Measurements from ENCODE around the gene TMEM53.
A peak's percentile ranks its signal among the peaks of the same experiment; 100 is the strongest.
"Not testable (repeated sequence)": the region's sequence is repeated elsewhere in the genome, so short reads cannot be mapped to it uniquely, and the experiment has no call there.

The TMEM53 gene

GRCh38 chr1:44670751-44671640, 3.3 kb downstream of the TMEM53 start:
- DNase-seq, result no peak
- H3K4me3 ChIP-seq (ENCODE audit: control insufficient read depth in 1 of 7, extremely low read depth in 1 of 7, insufficient read depth in 4 of 7, low read depth in 2 of 7, low read length in 6 of 7), result no peak overlapping the region
- ChIA-PET CTCF (interaction anchor here (1.2 to 4.7 kb wide), 4 partner anchors 8 to 132 kb away, joined by 3 to 25 read pairs (median 7); no protein-coding TSS in a partner anchor), POLR2A (no interaction called here)
- peak overlapping the region in 1 of 2 experiments; percentile 51 for H3K27ac ChIP-seq (ENCODE audit: insufficient read depth in 1 of 2, low read depth in 1 of 2, low read length in 2 of 2, poor library complexity in 1 of 2, severe bottlenecking in 2 of 2)
- H3K36me3 ChIP-seq (ENCODE audit: control insufficient read depth in 4 of 4, insufficient read depth in 4 of 4, low read length in 3 of 4), result peaks cover 0 to 2% (median 0%) of the 10 kb centered on the region in 4 experiments
- WGBS (ENCODE audit: insufficient coverage), result 100% methylated on average over 9 of the region's 10 CpGs
- H3K4me1 ChIP-seq (ENCODE audit: control extremely low read depth in 1 of 4, control insufficient read depth in 4 of 4, insufficient read depth in 4 of 4, low read length in 3 of 4), result peaks cover 18 to 52% (median 40%) of the 10 kb centered on the region in 4 experiments
- no peaks in the 10 kb centered on the region for H3K9me3 ChIP-seq (ENCODE audit: control extremely low read depth in 1 of 5, control insufficient read depth in 4 of 5, insufficient read depth in 2 of 5, low read depth in 1 of 5, low read length in 4 of 5)
- H3K27me3 ChIP-seq (replicated peaks in 2 of 5; ENCODE audit: control insufficient read depth in 4 of 5, insufficient read depth in 5 of 5, low read length in 4 of 5), result no peaks in the 10 kb centered on the region

GRCh38 chr1:44666719-44667118, 7.6 kb downstream of the TMEM53 start:
- H3K36me3 ChIP-seq (ENCODE audit: control insufficient read depth in 4 of 4, insufficient read depth in 4 of 4, low read length in 3 of 4); CTCF ChIA-PET; H3K27me3 ChIP-seq (replicated peaks in 2 of 5; ENCODE audit: control insufficient read depth in 4 of 5, insufficient read depth in 5 of 5, low read length in 4 of 5); H3K4me3 ChIP-seq (ENCODE audit: control insufficient read depth in 1 of 7, extremely low read depth in 1 of 7, insufficient read depth in 4 of 7, low read depth in 2 of 7, low read length in 6 of 7); POLR2A ChIA-PET; DNase-seq; H3K9me3 ChIP-seq (ENCODE audit: control extremely low read depth in 1 of 5, control insufficient read depth in 4 of 5, insufficient read depth in 2 of 5, low read depth in 1 of 5, low read length in 4 of 5); H3K27ac ChIP-seq (ENCODE audit: insufficient read depth in 1 of 2, low read depth in 1 of 2, low read length in 2 of 2, poor library complexity in 1 of 2, severe bottlenecking in 2 of 2): not testable (repeated sequence)
- no CpG with 5 or more reads among the region's 1 CpG for WGBS (ENCODE audit: insufficient coverage)
- peaks cover 1 to 31% (median 26%) of the 10 kb centered on the region in 4 experiments for H3K4me1 ChIP-seq (ENCODE audit: control extremely low read depth in 1 of 4, control insufficient read depth in 4 of 4, insufficient read depth in 4 of 4, low read length in 3 of 4)

GRCh38 chr1:44664730-44665370, 9.4 kb downstream of the TMEM53 start:
- H3K27me3 ChIP-seq (replicated peaks in 2 of 5; ENCODE audit: control insufficient read depth in 4 of 5, insufficient read depth in 5 of 5, low read length in 4 of 5), result no peaks in the 10 kb centered on the region
- peak in 2 of 3 donors; percentile 27 to 35 for DNase-seq
- ChIA-PET POLR2A (no interaction called here), CTCF (interaction anchor here (0.7 to 1.3 kb wide), 3 partner anchors 28 to 65 kb away, joined by 3 read pairs; no protein-coding TSS in a partner anchor)
- H3K36me3 ChIP-seq (ENCODE audit: control insufficient read depth in 4 of 4, insufficient read depth in 4 of 4, low read length in 3 of 4), result peaks cover 0 to 2% (median 0%) of the 10 kb centered on the region in 4 experiments
- 67% methylated on average over 4 of the region's 12 CpGs for WGBS (ENCODE audit: insufficient coverage)
- H3K27ac ChIP-seq (ENCODE audit: insufficient read depth in 1 of 2, low read depth in 1 of 2, low read length in 2 of 2, poor library complexity in 1 of 2, severe bottlenecking in 2 of 2), result no peak overlapping the region
- H3K9me3 ChIP-seq (ENCODE audit: control extremely low read depth in 1 of 5, control insufficient read depth in 4 of 5, insufficient read depth in 2 of 5, low read depth in 1 of 5, low read length in 4 of 5), result no peaks in the 10 kb centered on the region
- H3K4me1 ChIP-seq (ENCODE audit: control extremely low read depth in 1 of 4, control insufficient read depth in 4 of 4, insufficient read depth in 4 of 4, low read length in 3 of 4), result peaks cover 0 to 25% (median 19%) of the 10 kb centered on the region in 4 experiments
- H3K4me3 ChIP-seq (ENCODE audit: control insufficient read depth in 1 of 7, extremely low read depth in 1 of 7, insufficient read depth in 4 of 7, low read depth in 2 of 7, low read length in 6 of 7), result peak overlapping the region in 2 of 7 experiments; percentile 17 to 25

GRCh38 chr1:44663417-44663816, 10.9 kb downstream of the TMEM53 start:
- 92% methylated on average over 5 of the region's 5 CpGs for WGBS (ENCODE audit: insufficient coverage)
- CTCF ChIA-PET, result interaction anchor here (0.7 to 3.2 kb wide), 3 partner anchors 9 to 448 kb away, joined by 3 to 14 read pairs (median 10); no protein-coding TSS in a partner anchor

GRCh38 chr1:44662683-44663030, 11.6 kb downstream of the TMEM53 start:
- Histone ChIP-seq H3K4me3 (ENCODE audit: control insufficient read depth in 1 of 7, extremely low read depth in 1 of 7, insufficient read depth in 4 of 7, low read depth in 2 of 7, low read length in 6 of 7) (no peak overlapping the region), H3K27ac (ENCODE audit: insufficient read depth in 1 of 2, low read depth in 1 of 2, low read length in 2 of 2, poor library complexity in 1 of 2, severe bottlenecking in 2 of 2) (no peak overlapping the region), H3K4me1 (ENCODE audit: control extremely low read depth in 1 of 4, control insufficient read depth in 4 of 4, insufficient read depth in 4 of 4, low read length in 3 of 4) (peaks cover 0 to 25% (median 19%) of the 10 kb centered on the region in 4 experiments), H3K27me3 (replicated peaks in 2 of 5; ENCODE audit: control insufficient read depth in 4 of 5, insufficient read depth in 5 of 5, low read length in 4 of 5) (no peaks in the 10 kb centered on the region), H3K36me3 (ENCODE audit: control insufficient read depth in 4 of 4, insufficient read depth in 4 of 4, low read length in 3 of 4) (peaks cover 0 to 5% (median 3%) of the 10 kb centered on the region in 4 experiments), H3K9me3 (ENCODE audit: control extremely low read depth in 1 of 5, control insufficient read depth in 4 of 5, insufficient read depth in 2 of 5, low read depth in 1 of 5, low read length in 4 of 5) (no peaks in the 10 kb centered on the region)
- CTCF ChIA-PET, result interaction anchor here (1.1 to 3.2 kb wide), 3 partner anchors 9 to 21 kb away, joined by 3 to 14 read pairs (median 10); no protein-coding TSS in a partner anchor
- DNase-seq, result no peak
- POLR2A ChIA-PET, result interaction anchor here (1.2 kb wide), 1 partner anchor 58 kb away, joined by 3 read pairs; no protein-coding TSS in a partner anchor
- WGBS (ENCODE audit: insufficient coverage), result 97% methylated on average over 4 of the region's 5 CpGs

More at GRCh38 chr1:44663417-44663816, 10.9 kb downstream of the TMEM53 start:
- Histone ChIP-seq H3K9me3 (ENCODE audit: control extremely low read depth in 1 of 5, control insufficient read depth in 4 of 5, insufficient read depth in 2 of 5, low read depth in 1 of 5, low read length in 4 of 5) (no peaks in the 10 kb centered on the region), H3K4me1 (ENCODE audit: control extremely low read depth in 1 of 4, control insufficient read depth in 4 of 4, insufficient read depth in 4 of 4, low read length in 3 of 4) (peaks cover 0 to 25% (median 19%) of the 10 kb centered on the region in 4 experiments), H3K4me3 (ENCODE audit: control insufficient read depth in 1 of 7, extremely low read depth in 1 of 7, insufficient read depth in 4 of 7, low read depth in 2 of 7, low read length in 6 of 7) (no peak overlapping the region), H3K27me3 (replicated peaks in 2 of 5; ENCODE audit: control insufficient read depth in 4 of 5, insufficient read depth in 5 of 5, low read length in 4 of 5) (no peaks in the 10 kb centered on the region), H3K36me3 (ENCODE audit: control insufficient read depth in 4 of 4, insufficient read depth in 4 of 4, low read length in 3 of 4) (peaks cover 0 to 5% (median 3%) of the 10 kb centered on the region in 4 experiments), H3K27ac (ENCODE audit: insufficient read depth in 1 of 2, low read depth in 1 of 2, low read length in 2 of 2, poor library complexity in 1 of 2, severe bottlenecking in 2 of 2) (no peak overlapping the region)
- no peak for DNase-seq
- POLR2A ChIA-PET, result interaction anchor here (1.2 kb wide), 1 partner anchor 57 kb away, joined by 3 read pairs; no protein-coding TSS in a partner anchor

- Histone ChIP-seq H3K27me3 (replicated peaks in 2 of 5; ENCODE audit: control insufficient read depth in 4 of 5, insufficient read depth in 5 of 5, low read length in 4 of 5) (no peaks in the 10 kb centered on the region), H3K9me3 (ENCODE audit: control extremely low read depth in 1 of 5, control insufficient read depth in 4 of 5, insufficient read depth in 2 of 5, low read depth in 1 of 5, low read length in 4 of 5) (no peaks in the 10 kb centered on the region), H3K4me3 (ENCODE audit: control insufficient read depth in 1 of 7, extremely low read depth in 1 of 7, insufficient read depth in 4 of 7, low read depth in 2 of 7, low read length in 6 of 7) (no peak overlapping the region), H3K27ac (ENCODE audit: insufficient read depth in 1 of 2, low read depth in 1 of 2, low read length in 2 of 2, poor library complexity in 1 of 2, severe bottlenecking in 2 of 2) (no peak overlapping the region), H3K4me1 (ENCODE audit: control extremely low read depth in 1 of 4, control insufficient read depth in 4 of 4, insufficient read depth in 4 of 4, low read length in 3 of 4) (peaks cover 0 to 25% (median 19%) of the 10 kb centered on the region in 4 experiments), H3K36me3 (ENCODE audit: control insufficient read depth in 4 of 4, insufficient read depth in 4 of 4, low read length in 3 of 4) (peaks cover 0 to 5% (median 3%) of the 10 kb centered on the region in 4 experiments)
- ChIA-PET CTCF (interaction anchor here (1.0 to 3.2 kb wide), 4 partner anchors 9 to 30 kb away, joined by 3 to 14 read pairs (median 7); no protein-coding TSS in a partner anchor), POLR2A (interaction anchor here (1.2 kb wide), 1 partner anchor 59 kb away, joined by 3 read pairs; no protein-coding TSS in a partner anchor)
- WGBS (ENCODE audit: insufficient coverage), result 35% methylated on average over 13 of the region's 15 CpGs
- DNase-seq, result peak in 2 of 3 donors; percentile 69 to 76
Measured at GRCh38 chr1:44661781-44662682, 12.2 kb downstream of the TMEM53 start.

All from common myeloid progenitor, CD34-positive (primary cell).